ENCODE data around the gene CORO7. TPM values are rescaled to one million over a fixed set of nuclear protein-coding genes. Genes with fewer than 3 reads are reported as not detected.

The CORO7 gene
- 100 to 1,000 TPM in 1 of 4 donors, 10 to 100 TPM in 3; 46.8 to 330 (median 58.1) TPM for total RNA-seq

DNA sequence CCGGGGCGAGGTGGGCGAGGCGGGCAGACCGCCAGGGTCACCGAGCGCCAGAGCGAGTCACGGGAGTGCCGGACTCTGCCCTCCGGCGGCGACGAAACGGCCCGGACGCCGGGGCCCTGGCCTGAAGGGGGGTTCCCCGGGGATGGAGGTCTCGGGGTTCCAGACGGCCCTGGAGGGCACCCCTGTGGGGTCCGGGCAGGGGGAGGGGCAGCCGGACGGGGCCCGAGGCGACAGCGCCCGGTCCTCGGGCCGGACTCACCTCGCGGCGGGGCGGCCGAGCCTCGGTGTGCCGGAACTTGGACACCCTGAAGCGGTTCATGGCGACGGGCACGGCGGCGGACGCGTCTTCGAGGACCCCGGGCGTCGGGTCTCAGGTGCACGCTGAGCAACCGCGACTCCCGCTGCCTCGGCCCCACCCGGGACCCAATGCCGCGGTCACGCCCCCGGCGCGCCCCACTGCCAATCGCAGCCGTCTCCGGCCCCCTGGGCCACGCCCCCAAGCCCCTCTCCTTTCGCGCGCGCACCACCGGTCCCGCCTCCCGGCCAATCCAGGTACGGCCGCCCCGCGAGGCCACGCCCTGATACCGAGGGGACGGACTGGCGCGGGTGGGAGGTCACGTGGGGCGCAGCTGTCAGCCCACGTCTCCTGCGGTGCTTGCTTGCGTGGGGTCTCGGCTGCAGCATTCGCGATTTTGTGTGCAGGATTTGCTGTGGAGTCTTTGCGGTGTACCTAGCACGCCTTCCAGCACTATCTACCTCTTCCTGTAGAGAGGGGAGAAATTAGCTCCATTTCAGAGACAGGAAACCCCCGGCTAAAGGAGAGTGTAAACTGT is at the start of gene CORO7:
TSS of gene CORO7 (minus strand) at position 397 of the 833 bp plus-strand sequence. CDS start at position 319, 78 bp downstream.
- intact Hi-C loops (cut with DNase I; ENCODE audit: low total_unique reads) (no loop called here), in situ Hi-C loops (cut with MboI; ENCODE audit: low pct_ligation_motif_present in 1 of 4, low pct_unique_long_range_greater_than_20kb in 1 of 4, low sequenced_read_pairs in 3 of 4) (loop anchor here in 1 of 4 donors (10.0 kb wide), 1 partner anchor 62 kb away; the partner anchor contains the start of gene PAM16)
- peak within 1 kb of the TSS; percentile 79 to 98 (median 93) for H3K4me3 ChIP-seq
- peak within 1 kb of the TSS; percentile 92 to 99 (median 96) for H3K27ac ChIP-seq
- no peaks in the 10 kb centered on the region for H3K27me3 ChIP-seq
- WGBS, 2 donors (ENCODE audit: low coverage in 1 of 2): 0% methylated on average over 48 of the region's 92 CpGs; no CpG with 5 or more reads in 1 of the 2 donors
- H3K9me3 ChIP-seq: no peaks in the 10 kb centered on the region
- peaks cover 17 to 49% (median 29%) of the 10 kb centered on the region in 4 donors for H3K4me1 ChIP-seq
- DNase-seq: peak; percentile 98
- H3K36me3 ChIP-seq: no peaks in the 10 kb centered on the region
- TF ChIP-seq POLR2A (IDR thresholded peaks at IDR 0.05): peak; percentile 82
- no peak for TF ChIP-seq EP300 (IDR thresholded peaks at IDR 0.05; ENCODE audit: low read depth)
- TF ChIP-seq POLR2AphosphoS5 (IDR thresholded peaks at IDR 0.05): peak; percentile 81 to 91 (median 90)
- TF ChIP-seq, protein P1, sequence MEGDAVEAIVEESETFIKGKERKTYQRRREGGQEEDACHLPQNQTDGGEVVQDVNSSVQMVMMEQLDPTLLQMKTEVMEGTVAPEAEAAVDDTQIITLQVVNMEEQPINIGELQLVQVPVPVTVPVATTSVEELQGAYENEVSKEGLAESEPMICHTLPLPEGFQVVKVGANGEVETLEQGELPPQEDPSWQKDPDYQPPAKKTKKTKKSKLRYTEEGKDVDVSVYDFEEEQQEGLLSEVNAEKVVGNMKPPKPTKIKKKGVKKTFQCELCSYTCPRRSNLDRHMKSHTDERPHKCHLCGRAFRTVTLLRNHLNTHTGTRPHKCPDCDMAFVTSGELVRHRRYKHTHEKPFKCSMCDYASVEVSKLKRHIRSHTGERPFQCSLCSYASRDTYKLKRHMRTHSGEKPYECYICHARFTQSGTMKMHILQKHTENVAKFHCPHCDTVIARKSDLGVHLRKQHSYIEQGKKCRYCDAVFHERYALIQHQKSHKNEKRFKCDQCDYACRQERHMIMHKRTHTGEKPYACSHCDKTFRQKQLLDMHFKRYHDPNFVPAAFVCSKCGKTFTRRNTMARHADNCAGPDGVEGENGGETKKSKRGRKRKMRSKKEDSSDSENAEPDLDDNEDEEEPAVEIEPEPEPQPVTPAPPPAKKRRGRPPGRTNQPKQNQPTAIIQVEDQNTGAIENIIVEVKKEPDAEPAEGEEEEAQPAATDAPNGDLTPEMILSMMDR (IDR thresholded peaks at IDR 0.05): peak in 1 of 5 experiments; percentile 45

DNA sequence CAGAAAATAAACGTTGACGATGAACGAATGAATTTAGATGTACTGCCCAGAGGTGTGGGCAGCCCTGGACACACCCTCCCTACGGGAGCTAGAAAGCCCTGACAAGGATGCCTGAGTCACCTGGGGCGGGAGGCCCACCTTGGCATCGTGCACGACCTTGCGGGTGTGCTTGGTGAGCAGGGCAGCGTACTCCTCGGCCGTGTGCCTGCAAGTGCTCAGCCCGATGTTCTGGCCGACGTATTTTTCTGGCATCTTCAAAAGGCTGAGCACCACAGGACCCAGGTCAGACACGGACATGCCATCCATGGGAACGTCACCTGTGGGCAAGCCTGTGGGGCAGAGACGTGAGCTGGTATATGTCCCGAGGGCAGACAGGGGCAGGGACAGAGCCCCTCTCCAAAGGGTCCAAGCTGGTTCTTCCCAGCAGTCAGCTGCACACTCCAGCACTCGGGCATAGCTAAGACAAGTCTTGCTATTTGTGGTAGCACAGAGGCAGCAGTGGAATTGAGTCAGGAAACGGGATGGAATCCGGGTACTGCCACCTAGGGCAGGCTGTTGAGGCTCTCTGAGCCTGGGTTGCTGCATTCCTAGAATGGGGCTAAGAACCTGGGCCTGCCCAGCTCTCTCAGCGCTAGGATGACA is 47.2 kb upstream of the CORO7 start:
- Histone ChIP-seq H3K4me3 (no peak overlapping the region), H3K4me1 (peaks cover 0 to 7% (median 0%) of the 10 kb centered on the region in 4 donors), H3K36me3 (peaks cover 0 to 12% (median 2%) of the 10 kb centered on the region in 4 donors), H3K9me3 (no peaks in the 10 kb centered on the region), H3K27me3 (no peaks in the 10 kb centered on the region), H3K27ac (no peak overlapping the region)
- in situ Hi-C loops (cut with MboI; ENCODE audit: low pct_ligation_motif_present in 1 of 4, low pct_unique_long_range_greater_than_20kb in 1 of 4, low sequenced_read_pairs in 3 of 4) (no loop called here), intact Hi-C loops (cut with DNase I; ENCODE audit: low total_unique reads) (no loop called here)
- no peak for TF ChIP-seq POLR2AphosphoS5 (IDR thresholded peaks at IDR 0.05)
- TF ChIP-seq EP300 (IDR thresholded peaks at IDR 0.05; ENCODE audit: low read depth): no peak
- TF ChIP-seq, protein P1 (IDR thresholded peaks at IDR 0.05): no peak
- TF ChIP-seq POLR2A (IDR thresholded peaks at IDR 0.05): no peak
- no peak for DNase-seq
- WGBS, 2 donors (ENCODE audit: low coverage in 1 of 2): 72 to 88% methylated on average over 3 to 22 of the region's 22 CpGs

DNA sequence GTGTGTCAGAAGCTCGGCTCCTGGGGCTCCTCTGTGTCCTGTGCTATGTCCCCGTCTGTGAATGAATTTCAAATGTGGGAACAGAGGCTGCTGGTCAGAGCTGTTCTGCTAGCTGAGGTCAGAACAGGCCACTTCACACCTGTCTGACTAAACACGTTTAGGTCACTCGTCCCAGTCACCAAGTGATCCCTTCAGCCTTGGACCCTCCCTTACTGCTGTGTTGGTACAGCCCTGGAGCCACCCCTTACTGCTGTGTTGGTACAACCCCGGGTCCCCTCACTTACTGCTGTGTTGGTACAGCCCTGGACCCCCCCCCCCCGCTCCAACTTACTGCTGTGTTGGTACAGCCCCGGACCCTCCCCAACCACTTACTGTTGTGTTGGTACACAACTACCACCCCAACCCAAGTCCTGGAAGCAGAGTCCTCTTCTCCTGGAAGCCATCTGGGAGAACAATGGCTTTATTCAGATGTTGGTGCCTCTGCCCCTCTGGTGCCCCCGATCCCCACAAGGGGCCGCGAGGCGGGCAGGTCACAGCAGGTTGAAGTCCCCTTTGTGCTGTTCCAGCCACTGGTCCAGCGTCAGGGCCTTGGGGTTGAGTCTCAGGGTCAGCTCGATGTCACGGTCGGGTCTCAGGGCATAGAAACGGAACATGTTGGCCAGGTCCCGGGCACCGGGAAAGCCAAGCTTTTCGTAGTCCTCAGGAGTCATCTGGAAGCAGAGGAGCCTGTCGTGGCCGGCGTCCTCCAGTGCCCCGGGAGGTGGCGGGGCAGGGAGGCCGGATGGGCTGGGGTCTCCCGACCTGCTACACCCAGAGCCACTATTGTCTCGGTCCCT is 45.1 kb upstream of the CORO7 start:
- peaks cover 0 to 7% (median 0%) of the 10 kb centered on the region in 4 donors for H3K4me1 ChIP-seq
- no peaks in the 10 kb centered on the region for H3K27me3 ChIP-seq
- no peaks in the 10 kb centered on the region for H3K9me3 ChIP-seq
- DNase-seq: no peak
- no peak overlapping the region for H3K27ac ChIP-seq
- in situ Hi-C loops (cut with MboI; ENCODE audit: low pct_ligation_motif_present in 1 of 4, low pct_unique_long_range_greater_than_20kb in 1 of 4, low sequenced_read_pairs in 3 of 4): no loop called here
- 85% methylated on average over 27 of the region's 27 CpGs; no CpG with 5 or more reads in 1 of the 2 donors for WGBS, 2 donors (ENCODE audit: low coverage in 1 of 2)
- H3K36me3 ChIP-seq: peaks cover 0 to 17% (median 7%) of the 10 kb centered on the region in 4 donors
- no peak overlapping the region for H3K4me3 ChIP-seq
- TF ChIP-seq, protein P1 (IDR thresholded peaks at IDR 0.05): no peak
- TF ChIP-seq EP300 (IDR thresholded peaks at IDR 0.05; ENCODE audit: low read depth) (no peak), POLR2A (IDR thresholded peaks at IDR 0.05) (no peak), POLR2AphosphoS5 (IDR thresholded peaks at IDR 0.05) (no peak)
- intact Hi-C loops (cut with DNase I; ENCODE audit: low total_unique reads): no loop called here

Measured in transverse colon (tissue), 4 donors.